H1 (cell line): Measurements from ENCODE around the gene NAPA. TPM values are rescaled to one million over a fixed set of nuclear protein-coding genes. Genes with fewer than 3 reads are reported as not detected.

Source experiments
- CTCF ChIA-PET: fragments of 300-600 bp; sonication (Branson Sonifier 250); formaldehyde crosslinking; loops from one replicate; lab custom pipeline; 2021; ENCODE audit not compliant: partially characterized antibody; lab: Charles Lee
- POLR2A ChIA-PET: fragments of 300-600 bp; sonication (Branson Sonifier 250); formaldehyde crosslinking; loops from one replicate; lab custom pipeline; 2021; ENCODE audit warnings: inconsistent platforms; ENCODE audit not compliant: partially characterized antibody; lab: Charles Lee
- DNase-seq, 2 experiments: peaks; one replicate each; pipeline versions ENCODE4 v3.0.0 to v3.0.0-alpha.2; 2010 to 2022; ENCODE audit warnings: low spot score in 2 of 2, low read depth in 1 of 2, mixed read lengths in 1 of 2
- FAIRE-seq: peaks from 2 replicates; lab custom pipeline; 2011; peaks lifted over from hg19 to GRCh38; lab: Jason Lieb, UNC
- H2AFZ ChIP-seq: 2 replicates; pipeline ENCODE4 v1.8.1; 2012; ENCODE audit warnings: low read length, inconsistent platforms
- H2AK5ac ChIP-seq: 2 replicates; pipeline ENCODE4 v1.6.1; 2013; ENCODE audit warnings: low read depth, low read length
- H2BK120ac ChIP-seq: replicated peaks from 2 replicates; pipeline ENCODE3; 2013; ENCODE audit warnings: low read depth, low read length, inconsistent platforms
- H2BK12ac ChIP-seq: 2 replicates; pipeline ENCODE4 v1.6.1; 2013; ENCODE audit warnings: low read depth, low read length
- H2BK15ac ChIP-seq: 2 replicates; pipeline ENCODE4 v1.6.1; 2013; ENCODE audit warnings: low read length
- H2BK20ac ChIP-seq: 2 replicates; pipeline ENCODE4 v1.6.1; 2013; ENCODE audit warnings: low read length
- H2BK5ac ChIP-seq: 2 replicates; pipeline ENCODE4 v1.6.1; 2013; ENCODE audit warnings: low read depth, low read length
- H3K14ac ChIP-seq: 2 replicates; pipeline ENCODE4 v1.6.1; 2013; ENCODE audit warnings: inconsistent platforms; ENCODE audit not compliant: insufficient read length
- H3K18ac ChIP-seq: 2 replicates; pipeline ENCODE4 v1.6.1; 2013; ENCODE audit warnings: low read length; ENCODE audit errors: extremely low read depth
- H3K23ac ChIP-seq: 2 replicates; pipeline ENCODE4 v1.6.1; 2013; ENCODE audit warnings: inconsistent platforms; ENCODE audit not compliant: insufficient read length
- H3K23me2 ChIP-seq: 2 replicates; pipeline ENCODE4 v1.6.1; 2013; ENCODE audit warnings: low read depth, low read length
- H3K27ac ChIP-seq: 2 replicates; pipeline ENCODE4 v1.6.1; 2011; ENCODE audit warnings: low read depth, low read length, inconsistent platforms
- H3K27me3 ChIP-seq, 4 experiments: replicated peaks in 1 of 4; 1 replicate in 1 of 4; 2 replicates in 3 of 4; pipeline versions ENCODE4 v1.6.1 to v1.8.1; 2011 to 2013; ENCODE audit warnings: low read length in 3 of 4, mild to moderate bottlenecking in 3 of 4, inconsistent platforms in 2 of 4, mixed read lengths in 2 of 4, moderate library complexity in 1 of 4; ENCODE audit not compliant: control insufficient read depth in 3 of 4, insufficient read depth in 3 of 4; ENCODE audit errors: extremely low read depth in 1 of 4
- H3K36me3 ChIP-seq, 4 experiments: 2 replicates each; pipeline versions ENCODE4 v1.6.1 to v1.8.1; 2011 to 2013; ENCODE audit warnings: mild to moderate bottlenecking in 4 of 4, low read length in 3 of 4, moderate library complexity in 2 of 4, control low read depth in 1 of 4, inconsistent platforms in 1 of 4; ENCODE audit not compliant: insufficient read depth in 4 of 4, control insufficient read depth in 2 of 4
- H3K4ac ChIP-seq: replicated peaks from 2 replicates; pipeline ENCODE3; 2013; ENCODE audit warnings: low read length, low read depth, mixed read lengths, inconsistent platforms; ENCODE audit not compliant: insufficient read length
- H3K4me1 ChIP-seq, 4 experiments: replicated peaks in 1 of 4; 1 replicate in 1 of 4; 2 replicates in 3 of 4; pipeline versions ENCODE4 v1.6.1 to v1.8.1; 2011 to 2013; ENCODE audit warnings: low read length in 3 of 4, inconsistent platforms in 2 of 4, mixed read lengths in 1 of 4; ENCODE audit not compliant: insufficient read depth in 4 of 4, control insufficient read depth in 3 of 4
- H3K4me2 ChIP-seq, 2 experiments: 2 replicates each; pipeline versions ENCODE4 v1.6.1 to v1.8.1; 2011 to 2013; ENCODE audit warnings: low read depth in 2 of 2, low read length in 2 of 2, control low read depth in 1 of 2, inconsistent platforms in 1 of 2, mild to moderate bottlenecking in 1 of 2; ENCODE audit not compliant: insufficient read depth in 1 of 2
- H3K4me3 ChIP-seq, 4 experiments: fragments of 200-600, 300-600 bp in 1 of 4; sonication (generic), shearing (Covaris generic), sonication (Bioruptor Twin) in 1 of 4; 2 replicates each; pipeline versions ENCODE4 v1.5.1 to v1.8.1; 2011 to 2016; ENCODE audit warnings: low read length in 4 of 4, low read depth in 3 of 4, control low read depth in 2 of 4, inconsistent platforms in 2 of 4, mild to moderate bottlenecking in 2 of 4, mixed read lengths in 1 of 4, moderate library complexity in 1 of 4; ENCODE audit not compliant: insufficient read depth in 2 of 4; ENCODE audit errors: extremely low read depth in 1 of 4
- H3K56ac ChIP-seq: replicated peaks from 2 replicates; pipeline ENCODE3; 2013; ENCODE audit warnings: low read depth, mild to moderate bottlenecking, mixed read lengths, low read length, inconsistent platforms; ENCODE audit not compliant: insufficient read length
- H3K79me1 ChIP-seq: 2 replicates; pipeline ENCODE4 v1.6.1; 2013; ENCODE audit warnings: low read depth, low read length, control low read depth
- H3K79me2 ChIP-seq, 2 experiments: 2 replicates each; pipeline versions ENCODE4 v1.6.1 to v1.8.1; 2012 to 2013; ENCODE audit warnings: low read length in 2 of 2, mild to moderate bottlenecking in 2 of 2, inconsistent platforms in 1 of 2; ENCODE audit not compliant: insufficient read depth in 2 of 2, control insufficient read depth in 1 of 2
- H3K9ac ChIP-seq, 4 experiments: replicated peaks in 1 of 4; 1 replicate in 1 of 4; 2 replicates in 3 of 4; pipeline versions ENCODE4 v1.6.1 to v1.8.1; 2011 to 2013; ENCODE audit warnings: low read depth in 3 of 4, low read length in 3 of 4, control low read depth in 2 of 4, mild to moderate bottlenecking in 2 of 4, moderate library complexity in 2 of 4, inconsistent platforms in 1 of 4; ENCODE audit errors: extremely low read depth in 1 of 4
- H3K9me3 ChIP-seq, 2 experiments: 2 replicates each; pipeline versions ENCODE4 v1.6.1 to v1.8.1; 2012 to 2013; ENCODE audit warnings: mild to moderate bottlenecking in 2 of 2, moderate library complexity in 2 of 2, control low read depth in 1 of 2, inconsistent platforms in 1 of 2, low read depth in 1 of 2, low read length in 1 of 2, mixed read lengths in 1 of 2; ENCODE audit not compliant: insufficient read depth in 2 of 2
- H4K20me1 ChIP-seq, 2 experiments: replicated peaks in 1 of 2; 2 replicates each; pipeline versions ENCODE3 to v1.8.1; 2011 to 2013; ENCODE audit warnings: inconsistent platforms in 2 of 2, low read length in 2 of 2, mild to moderate bottlenecking in 1 of 2; ENCODE audit not compliant: insufficient read depth in 2 of 2, control insufficient read depth in 1 of 2
- H4K5ac ChIP-seq: 2 replicates; pipeline ENCODE4 v1.6.1; 2013; ENCODE audit warnings: low read length, low read depth, mixed read lengths, inconsistent platforms; ENCODE audit not compliant: insufficient read length
- H4K8ac ChIP-seq: 2 replicates; pipeline ENCODE4 v1.8.0; 2013; ENCODE audit warnings: mild to moderate bottlenecking, moderate library complexity, low read length, inconsistent platforms; ENCODE audit not compliant: insufficient read depth; ENCODE audit errors: extremely low read depth
- H4K91ac ChIP-seq: replicated peaks from 2 replicates; pipeline ENCODE3; 2013; ENCODE audit warnings: low read length, mixed read lengths, inconsistent platforms; ENCODE audit not compliant: insufficient read length
- BRCA1 ChIP-seq: IDR thresholded peaks from 2 replicates; pipeline ENCODE4 v1.6.1; 2012; ENCODE audit warnings: low read depth, low read length, improper control_type of control experiment
- CHD1 ChIP-seq: IDR thresholded peaks from 2 replicates; pipeline ENCODE4 v1.6.1; 2012; ENCODE audit warnings: low read depth, low read length, improper control_type of control experiment
- EP300 ChIP-seq, 2 experiments: IDR thresholded peaks; 1 replicate in 1 of 2; 2 replicates in 1 of 2; pipeline ENCODE4 v1.6.1; 2011 to 2012; ENCODE audit warnings: low read depth in 2 of 2, low read length in 2 of 2, mild to moderate bottlenecking in 2 of 2, borderline replicate concordance in 1 of 2, inconsistent platforms in 1 of 2, moderate library complexity in 1 of 2
- GABPA ChIP-seq: IDR thresholded peaks from 2 replicates; pipeline ENCODE4 v1.6.1; 2011; ENCODE audit warnings: mild to moderate bottlenecking, low read length, moderate library complexity, borderline replicate concordance; ENCODE audit not compliant: insufficient read depth
- JUN ChIP-seq: IDR thresholded peaks from 2 replicates; pipeline ENCODE4 v1.6.1; 2011; ENCODE audit warnings: low read depth, mild to moderate bottlenecking, improper control_type of control experiment, low read length
- KDM1A ChIP-seq: fragments of 200-600, 300-600 bp; sonication (generic); IDR thresholded peaks from 2 replicates; pipeline ENCODE4 v1.7.1; 2016; ENCODE audit warnings: mild to moderate bottlenecking, low read length, borderline replicate concordance
- KDM4A ChIP-seq: IDR thresholded peaks from one replicate; pipeline ENCODE4 v1.7.1; 2012; ENCODE audit warnings: low read depth, mild to moderate bottlenecking, moderate library complexity, low read length, inconsistent platforms; ENCODE audit not compliant: severe bottlenecking
- POLR2AphosphoS5 ChIP-seq: IDR thresholded peaks from 2 replicates; pipeline ENCODE4 v1.6.1; 2011; ENCODE audit warnings: low read depth, low read length
- POU5F1 ChIP-seq: IDR thresholded peaks from 2 replicates; pipeline ENCODE4 v1.6.1; 2011; ENCODE audit warnings: low read depth, mild to moderate bottlenecking, low read length, moderate library complexity
- RFX5 ChIP-seq: IDR thresholded peaks from 2 replicates; pipeline ENCODE4 v1.6.1; 2011; ENCODE audit warnings: low read depth, low read length, improper control_type of control experiment, borderline replicate concordance
- RXRA ChIP-seq: IDR thresholded peaks from 2 replicates; pipeline ENCODE4 v1.6.1; 2011; ENCODE audit warnings: low read depth, mild to moderate bottlenecking, low read length, moderate library complexity; ENCODE audit not compliant: insufficient read depth
- SIX5 ChIP-seq: IDR thresholded peaks from 2 replicates; pipeline ENCODE4 v1.6.1; 2011; ENCODE audit warnings: mild to moderate bottlenecking, low read depth, low read length
- WGBS, 2 experiments: shearing (Covaris generic) in 1 of 2; methylation state at CpG; one replicate each; pipeline versions ENCODE4 v1.1.6 to v1.1.7; 2013 to 2015; ENCODE audit warnings: low lambda C conversion rate in 2 of 2, mixed read lengths in 2 of 2, inconsistent platforms in 1 of 2, low coverage in 1 of 2, missing lambda C conversion rate in 1 of 2; ENCODE audit not compliant: insufficient replicate concordance in 2 of 2, insufficient coverage in 1 of 2, insufficient read length in 1 of 2; ENCODE audit errors: extremely low coverage in 1 of 2, missing lambda C conversion rate in 1 of 2; 5-methylcytosine and 5-hydroxymethylcytosine counted together
- polyA plus RNA-seq, 7 experiments: library from polyadenylated mRNA; depleted of rRNA in 3 of 7; stranded (reverse) in 5 of 7; unstranded in 2 of 7; fragments of >200 nt in 5 of 7; fragments of 200-250 nt in 2 of 7; gene quantifications; 1 replicate in 5 of 7; 2 replicates in 1 of 7; 4 replicates in 1 of 7; pipeline versions ENCODE4 v1.2.1 to v1.2.3, GENCODE V29; 2011 to 2013; ENCODE audit warnings: missing spikeins in 2 of 7, mixed read lengths in 2 of 7
- total RNA-seq: library from RNA; stranded (reverse); fragmentation: NEBNext Ultra II Directional; extraction: Animal tissue kit (Norgen Biotek cat#: 25700); gene quantifications from 2 replicates; pipeline ENCODE4 v1.2.1, GENCODE V29; 2021
- TF ChIP-seq, protein P1 (sequence below): IDR thresholded peaks from 2 replicates; pipeline ENCODE4 v1.6.1; 2012; ENCODE audit warnings: low read length, inconsistent platforms

Gene NAPA
- total and polyA plus RNA-seq, 2 of the 8 experiments (the other 6 are each of a cell fraction or from before 2014, with no cell fraction given) = 58.5 to 78.2 TPM

DNA sequence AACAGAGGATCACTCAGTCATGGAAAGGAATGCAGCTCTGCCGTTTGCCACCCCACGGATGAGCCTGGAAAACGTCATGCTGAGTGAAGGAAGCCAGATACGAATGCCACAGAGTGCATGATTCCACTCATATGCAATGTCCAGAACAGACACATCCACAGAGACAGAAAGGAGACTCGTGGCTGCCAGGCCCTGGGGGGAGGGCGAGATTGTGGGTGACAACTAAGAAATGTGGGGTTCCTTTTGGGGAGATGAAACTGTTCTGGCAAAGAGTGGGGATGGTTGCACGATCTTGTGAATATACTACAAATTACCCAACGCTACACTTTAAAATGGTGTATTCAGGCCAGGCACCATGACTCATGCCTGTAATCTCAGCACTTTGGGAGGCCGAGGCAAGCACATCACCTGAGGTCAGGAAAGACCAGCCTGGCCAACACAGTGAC lies 27.2 kb upstream of the NAPA start:
- Histone ChIP-seq H2BK5ac (no peak overlapping the region), H3K9me3 (no peaks in the 10 kb centered on the region; a peak in 1 of 4 replicates), H3K18ac (no peak overlapping the region), H4K5ac (no peak overlapping the region), H3K4me2 (no peak overlapping the region), H3K9ac (no peak overlapping the region; a peak in 1 of 7 replicates), H3K23ac (no peak overlapping the region), H4K8ac (no peak overlapping the region), H3K4ac (no peak overlapping the region), H3K56ac (no peak overlapping the region), H3K14ac (no peak overlapping the region), H3K27me3 (no peaks in the 10 kb centered on the region), H3K27ac (no peak overlapping the region), H2AFZ (no peak overlapping the region), H2BK12ac (no peak overlapping the region), H3K23me2 (no peaks in the 10 kb centered on the region), H3K4me3 (no peak overlapping the region), H3K36me3 (no peaks in the 10 kb centered on the region), H3K79me2 (no peaks in the 10 kb centered on the region), H4K91ac (no peak overlapping the region), H3K79me1 (no peaks in the 10 kb centered on the region), H4K20me1 (no peaks in the 10 kb centered on the region), H2BK120ac (no peak overlapping the region), H2BK15ac (no peak overlapping the region), H3K4me1 (peaks cover 0 to 4% (median 0%) of the 10 kb centered on the region in 4 experiments; a peak in 1 of 7 replicates), H2BK20ac (no peak overlapping the region), H2AK5ac (no peak overlapping the region)
- POLR2A ChIA-PET = no interaction called here
- no peak for FAIRE-seq
- 90% methylated on average over 9 of the region's 9 CpGs; no CpG with 5 or more reads in 1 of the 2 experiments for WGBS, 2 experiments
- CTCF ChIA-PET = interaction anchor here (0.6 to 2.2 kb wide), 6 partner anchors 11 to 171 kb away, joined by 3 to 6 read pairs (median 5); no protein-coding TSS in a partner anchor
- no peak for DNase-seq
- TF ChIP-seq BRCA1 (no peak), RXRA (no peak), EP300 (IDR thresholded peaks at IDR 0.05; ENCODE audit: borderline replicate concordance in 1 of 2, low read depth in 2 of 2, low read length in 2 of 2) (no peak), POLR2AphosphoS5 (no peak), GABPA (no peak), KDM4A (no peak), JUN (no peak), SIX5 (no peak), CHD1 (no peak), KDM1A (no peak), POU5F1 (no peak), RFX5 (no peak)
- TF ChIP-seq, protein P1, sequence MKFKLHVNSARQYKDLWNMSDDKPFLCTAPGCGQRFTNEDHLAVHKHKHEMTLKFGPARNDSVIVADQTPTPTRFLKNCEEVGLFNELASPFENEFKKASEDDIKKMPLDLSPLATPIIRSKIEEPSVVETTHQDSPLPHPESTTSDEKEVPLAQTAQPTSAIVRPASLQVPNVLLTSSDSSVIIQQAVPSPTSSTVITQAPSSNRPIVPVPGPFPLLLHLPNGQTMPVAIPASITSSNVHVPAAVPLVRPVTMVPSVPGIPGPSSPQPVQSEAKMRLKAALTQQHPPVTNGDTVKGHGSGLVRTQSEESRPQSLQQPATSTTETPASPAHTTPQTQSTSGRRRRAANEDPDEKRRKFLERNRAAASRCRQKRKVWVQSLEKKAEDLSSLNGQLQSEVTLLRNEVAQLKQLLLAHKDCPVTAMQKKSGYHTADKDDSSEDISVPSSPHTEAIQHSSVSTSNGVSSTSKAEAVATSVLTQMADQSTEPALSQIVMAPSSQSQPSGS = no peak
